GM10248 (cell line): ENCODE data around the gene GRAMD4.

Experiments used
- CTCF ChIA-PET: fragments of 300-600 bp; sonication (Branson Sonifier 250); formaldehyde crosslinking; extraction: SDS; loops from one replicate; lab custom pipeline; 2021; ENCODE audit warnings: antibody characterized with exemption; lab: Yijun Ruan, JAX
- POLR2A ChIA-PET: fragments of 350-650 bp; sonication (Branson Sonifier 250); formaldehyde crosslinking; extraction: SDS; loops from one replicate; lab custom pipeline; 2020; ENCODE audit warnings: antibody characterized with exemption; lab: Yijun Ruan, JAX
- DNase-seq: peaks from one replicate; pipeline ENCODE4 v3.0.0; 2012; ENCODE audit errors: extremely low spot score
- CTCF ChIP-seq: IDR thresholded peaks from 2 replicates; pipeline ENCODE4 v1.5.1; 2012; ENCODE audit warnings: mild to moderate bottlenecking, low read depth; ENCODE audit errors: extremely low read depth, missing control alignments, control extremely low read depth

The GRAMD4 gene

GRCh38 chr22:46587492-46588278 is 32.5 kb upstream of the GRAMD4 start:
- POLR2A ChIA-PET = no interaction called here

GRCh38 chr22:46588279-46589140 is 31.7 kb upstream of the GRAMD4 start:
- ChIA-PET CTCF (interaction anchor here (1.2 to 2.0 kb wide), 2 partner anchors 25 to 221 kb away, joined by 3 to 9 read pairs; no protein-coding TSS in a partner anchor), POLR2A (no interaction called here)
- no peak for DNase-seq
- no peak for TF ChIP-seq CTCF

More at GRCh38 chr22:46587492-46588278, 32.5 kb upstream of the GRAMD4 start:
- CTCF ChIA-PET = interaction anchor here (2.0 kb wide), 1 partner anchor 24 kb away, joined by 9 read pairs; no protein-coding TSS in a partner anchor
- peak; percentile 85 for DNase-seq
- TF ChIP-seq CTCF = no peak

- ChIA-PET CTCF (interaction anchor here (1.2 kb wide), 1 partner anchor 222 kb away, joined by 3 read pairs; no protein-coding TSS in a partner anchor), POLR2A (no interaction called here)
- no peak for TF ChIP-seq CTCF
- DNase-seq = no peak
Observed at GRCh38 chr22:46589141-46589748, 30.9 kb upstream of the GRAMD4 start.

GRCh38 chr22:46589871-46590271 is 30.3 kb upstream of the GRAMD4 start:
- POLR2A ChIA-PET = no interaction called here
- no peak for DNase-seq
- TF ChIP-seq CTCF = no peak
- CTCF ChIA-PET = interaction anchor here (1.6 kb wide), 1 partner anchor 11 kb away, joined by 7 read pairs; no protein-coding TSS in a partner anchor

GRCh38 chr22:46590334-46590733 is 29.9 kb upstream of the GRAMD4 start:
- ChIA-PET CTCF (interaction anchor here (1.6 to 2.2 kb wide), 2 partner anchors 10 to 27 kb away, joined by 7 to 10 read pairs; no protein-coding TSS in a partner anchor), POLR2A (no interaction called here)
- no peak for DNase-seq
- TF ChIP-seq CTCF = no peak
